HG02571 (cell line): ENCODE measurements around the gene JAK2.
"Not testable (repeated sequence)": the region's sequence is repeated elsewhere in the genome, so short reads cannot be mapped to it uniquely, and the experiment has no call there.

Experiments
- ATAC-seq: cut with Tn5 transposase; IDR thresholded peaks from one replicate; pipeline ENCODE4 v1.9.1; 2021; ENCODE audit warnings: mild to moderate bottlenecking, moderate library complexity; ENCODE audit not compliant: unreplicated experiment

The JAK2 gene

GRCh38 chr9:5041390-5042115 is 56.5 kb downstream of the JAK2 start:
- ATAC-seq, result no peak

- no peak for ATAC-seq
These were observed 57.6 kb downstream of the JAK2 start for GRCh38 chr9:5042661-5043178.

- no peak for ATAC-seq
These were observed 58.3 kb downstream of the JAK2 start for GRCh38 chr9:5043381-5043780.

- no peak for ATAC-seq
These were observed 59.1 kb downstream of the JAK2 start for GRCh38 chr9:5044160-5044559.

- ATAC-seq, result no peak
These were observed 67.8 kb downstream of the JAK2 start for GRCh38 chr9:5052838-5053237.

GRCh38 chr9:5062631-5063030 is 77.6 kb downstream of the JAK2 start:
- no peak for ATAC-seq

- ATAC-seq, result no peak
These were observed 87.8 kb downstream of the JAK2 start for GRCh38 chr9:5072871-5073270.

GRCh38 chr9:5073701-5074100 is 88.6 kb downstream of the JAK2 start:
- ATAC-seq, result no peak

GRCh38 chr9:5085993-5086392 is 100.9 kb downstream of the JAK2 start:
- ATAC-seq, result no peak

GRCh38 chr9:5089737-5090136 is 104.7 kb downstream of the JAK2 start:
- no peak for ATAC-seq

- no peak for ATAC-seq
These were observed 110.7 kb downstream of the JAK2 start for GRCh38 chr9:5095795-5096194.

GRCh38 chr9:5099466-5099865 is 114.4 kb downstream of the JAK2 start:
- ATAC-seq, result no peak

- ATAC-seq, result not testable (repeated sequence)
These were observed 116.1 kb downstream of the JAK2 start for GRCh38 chr9:5101127-5101526.

GRCh38 chr9:5106517-5106916 is 121.4 kb downstream of the JAK2 start:
- not testable (repeated sequence) for ATAC-seq

- ATAC-seq, result no peak
These were observed 126.0 kb downstream of the JAK2 start for GRCh38 chr9:5110867-5111681.

- no peak for ATAC-seq
These were observed 126.6 kb downstream of the JAK2 start for GRCh38 chr9:5111696-5112095.

GRCh38 chr9:5112109-5112592 is 127.1 kb downstream of the JAK2 start:
- ATAC-seq, result no peak

GRCh38 chr9:5112646-5113045 is 127.6 kb downstream of the JAK2 start:
- ATAC-seq, result no peak

- ATAC-seq, result no peak
These were observed 128.5 kb downstream of the JAK2 start for GRCh38 chr9:5113523-5113922.

GRCh38 chr9:5113994-5114748 is 129.1 kb downstream of the JAK2 start:
- ATAC-seq, result no peak

GRCh38 chr9:5122116-5122515 is 137.0 kb downstream of the JAK2 start:
- ATAC-seq, result no peak
